ENCODE measurements around the gene TPSAB1.

The TPSAB1 gene

DNA sequence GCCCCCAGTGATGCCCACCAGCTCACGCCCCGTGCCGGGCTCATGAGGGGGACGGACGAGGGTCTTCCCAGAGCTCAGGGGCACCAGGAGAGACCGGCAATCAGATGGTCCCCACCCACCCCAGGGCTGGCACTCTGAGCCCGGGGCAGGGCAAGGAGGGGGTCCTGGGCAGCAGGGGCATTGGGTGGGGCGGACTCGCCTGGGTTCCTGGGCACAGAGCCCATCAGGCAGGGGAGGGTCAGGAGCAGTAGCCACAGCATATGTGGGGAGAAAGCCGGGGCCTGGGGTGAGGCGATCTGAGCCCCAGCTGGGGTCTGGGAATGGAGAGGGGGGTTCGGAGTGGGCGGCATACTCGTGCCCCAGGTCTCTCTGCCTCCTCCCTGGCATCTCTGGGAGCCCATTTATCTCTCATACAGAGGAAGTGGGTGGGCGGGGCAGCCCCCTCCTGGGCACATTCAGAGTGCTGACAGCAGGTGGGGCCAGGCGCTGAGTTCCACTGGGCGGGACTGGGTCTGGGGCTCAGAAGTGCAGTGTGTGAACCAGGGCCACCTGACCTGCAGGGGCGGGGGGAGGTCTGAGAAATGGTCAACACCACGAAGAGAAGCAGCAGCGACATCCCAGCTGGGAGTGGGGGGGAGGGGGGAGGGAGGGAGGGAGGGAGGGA lies 48.4 kb downstream of the TPSAB1 start:
- no peak for DNase-seq

DNA sequence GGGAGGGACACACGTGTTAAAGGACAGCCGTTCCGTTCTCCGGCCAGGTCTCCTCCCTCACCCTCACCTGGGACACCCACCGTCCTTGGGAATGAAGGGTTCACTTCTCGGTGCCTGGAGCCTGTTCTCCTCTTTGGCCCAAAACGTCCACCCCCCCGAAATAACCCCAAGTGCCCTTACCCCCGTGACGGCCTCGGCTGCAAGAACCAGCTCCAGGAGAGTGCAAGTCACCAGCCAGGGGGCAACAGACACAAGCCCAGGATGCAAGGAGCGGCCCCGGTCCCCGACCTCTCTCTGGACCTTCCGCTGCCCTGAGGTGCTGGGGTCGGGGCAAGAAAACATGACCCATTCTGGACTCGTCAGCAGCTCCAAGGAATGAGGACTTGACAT lies 49.0 kb downstream of the TPSAB1 start:
- no peak for DNase-seq

DNA sequence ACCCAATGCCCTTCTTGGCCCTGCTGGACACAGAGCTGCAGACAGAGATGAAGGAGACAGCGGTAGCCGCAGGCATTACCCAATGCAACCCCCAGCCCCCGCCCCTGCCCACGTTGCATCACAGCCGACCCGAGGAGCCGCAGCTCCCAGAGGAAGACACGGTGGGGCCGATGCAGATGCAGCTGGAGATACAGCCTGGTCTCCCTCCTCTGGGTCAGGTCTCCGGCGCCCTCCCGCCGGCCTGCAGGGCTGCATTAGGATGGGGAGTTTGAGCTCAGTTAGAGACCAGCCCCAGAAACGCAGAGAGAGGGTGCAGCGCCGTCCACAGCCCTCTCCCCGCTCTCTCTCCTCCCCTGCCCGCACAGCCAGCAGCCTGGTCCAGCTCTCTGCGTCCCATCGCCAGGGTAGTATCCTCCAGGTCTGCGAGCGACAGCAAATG lies 49.6 kb downstream of the TPSAB1 start:
- DNase-seq: no peak

DNA sequence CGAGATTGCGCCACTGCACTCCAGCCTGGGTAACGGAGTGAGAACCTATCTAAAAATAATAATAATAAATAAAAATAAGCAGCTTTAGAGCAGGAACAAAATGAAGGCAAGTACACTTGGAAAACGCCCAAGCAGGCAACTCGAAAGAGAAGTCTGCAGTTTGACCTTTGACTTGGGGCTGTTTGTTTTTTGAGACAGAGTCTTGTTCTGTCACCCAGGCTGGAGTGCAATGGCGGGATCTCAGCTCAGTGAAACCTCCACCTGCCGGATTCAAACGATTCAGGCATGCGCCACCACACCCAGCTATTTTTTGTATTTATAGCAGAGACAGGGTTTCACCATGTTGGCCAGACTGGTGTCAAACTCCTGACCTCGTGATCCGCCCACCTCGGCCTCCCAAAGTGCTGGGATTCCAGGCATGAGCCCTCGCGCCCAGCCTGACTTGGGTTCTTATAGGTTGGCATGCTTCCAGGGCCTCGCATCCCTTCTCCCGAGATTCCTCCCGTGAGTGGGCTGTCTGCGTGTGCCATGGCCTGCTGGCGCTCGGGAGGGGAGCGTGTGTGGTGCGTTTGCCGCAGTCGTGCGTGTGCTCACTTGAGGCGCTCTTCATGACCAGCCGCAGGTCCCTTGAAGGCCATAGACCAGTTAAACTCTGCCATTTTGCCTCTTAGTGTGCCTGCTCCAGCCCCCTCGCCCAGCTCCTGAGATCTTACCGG lies 50.5 kb downstream of the TPSAB1 start:
- peak; percentile 15 for DNase-seq

DNA sequence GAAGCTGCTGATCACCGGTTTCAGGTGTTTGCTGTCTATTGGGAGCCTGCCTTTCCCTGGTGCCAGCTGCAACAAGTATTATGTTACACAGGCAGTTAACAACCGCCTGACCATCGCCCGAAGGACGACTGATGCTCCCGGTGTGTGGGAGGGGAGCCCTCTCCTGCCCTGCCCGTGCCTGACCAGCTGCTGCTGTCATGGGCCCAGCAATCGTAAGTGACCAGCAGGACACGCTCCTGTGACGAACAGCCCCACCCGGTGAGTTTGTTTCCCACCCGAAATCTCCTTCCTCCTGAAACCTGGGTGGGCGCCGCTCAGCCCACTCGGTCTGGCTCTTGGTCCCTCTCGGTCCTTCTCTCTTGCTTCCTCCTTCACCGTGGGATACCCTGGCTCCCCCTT lies 51.1 kb downstream of the TPSAB1 start:
- DNase-seq: peak; percentile 31
